ENCODE data around the gene TNS2.

Gene TNS2

GRCh38 chr12:53050426-53051057 is 677 bp downstream of the TNS2 start:
- DNase-seq (ENCODE audit: low spot score), result no peak
- H3K4me1 ChIP-seq (ENCODE audit: insufficient read depth, poor library complexity, severe bottlenecking), result peaks cover 57% of the 10 kb centered on the region
- peak overlapping the region; percentile 44 for H3K4me3 ChIP-seq (ENCODE audit: severe bottlenecking)
- no peaks in the 10 kb centered on the region for H3K27me3 ChIP-seq (ENCODE audit: insufficient read depth, poor library complexity, severe bottlenecking)
- no peak for TF ChIP-seq CTCF (IDR thresholded peaks at IDR 0.05; ENCODE audit: poor library complexity, severe bottlenecking)
- H3K27ac ChIP-seq (ENCODE audit: poor library complexity, severe bottlenecking), result peak overlapping the region; percentile 95
- H3K36me3 ChIP-seq (ENCODE audit: low read depth), result peaks cover 17% of the 10 kb centered on the region
- ATAC-seq (ENCODE audit: low read depth), result no peak
- no peaks in the 10 kb centered on the region for H3K9me3 ChIP-seq (ENCODE audit: severe bottlenecking)

GRCh38 chr12:53051058-53051880 is 1.4 kb downstream of the TNS2 start:
- H3K9me3 ChIP-seq (ENCODE audit: severe bottlenecking), result no peaks in the 10 kb centered on the region
- no peak for TF ChIP-seq CTCF (IDR thresholded peaks at IDR 0.05; ENCODE audit: poor library complexity, severe bottlenecking)
- ATAC-seq (ENCODE audit: low read depth) (no peak), DNase-seq (ENCODE audit: low spot score) (no peak)
- H3K27me3 ChIP-seq (ENCODE audit: insufficient read depth, poor library complexity, severe bottlenecking), result no peaks in the 10 kb centered on the region
- peaks cover 20% of the 10 kb centered on the region for H3K36me3 ChIP-seq (ENCODE audit: low read depth)
- peak overlapping the region; percentile 95 for H3K27ac ChIP-seq (ENCODE audit: poor library complexity, severe bottlenecking)
- H3K4me3 ChIP-seq (ENCODE audit: severe bottlenecking), result no peak overlapping the region
- peaks cover 50% of the 10 kb centered on the region for H3K4me1 ChIP-seq (ENCODE audit: insufficient read depth, poor library complexity, severe bottlenecking)

- Histone ChIP-seq H3K4me3 (ENCODE audit: severe bottlenecking) (no peak overlapping the region), H3K4me1 (ENCODE audit: insufficient read depth, poor library complexity, severe bottlenecking) (peaks cover 49% of the 10 kb centered on the region), H3K27me3 (ENCODE audit: insufficient read depth, poor library complexity, severe bottlenecking) (no peaks in the 10 kb centered on the region), H3K27ac (ENCODE audit: poor library complexity, severe bottlenecking) (peak overlapping the region; percentile 95), H3K36me3 (ENCODE audit: low read depth) (peaks cover 20% of the 10 kb centered on the region), H3K9me3 (ENCODE audit: severe bottlenecking) (no peaks in the 10 kb centered on the region)
- no peak for ATAC-seq (ENCODE audit: low read depth)
- no peak for TF ChIP-seq CTCF (IDR thresholded peaks at IDR 0.05; ENCODE audit: poor library complexity, severe bottlenecking)
- DNase-seq (ENCODE audit: low spot score), result no peak
These were observed 2.1 kb downstream of the TNS2 start for GRCh38 chr12:53051881-53052412.

- DNase-seq (ENCODE audit: low spot score), result peak; percentile 76
- TF ChIP-seq CTCF (IDR thresholded peaks at IDR 0.05; ENCODE audit: poor library complexity, severe bottlenecking), result no peak
- H3K4me1 ChIP-seq (ENCODE audit: insufficient read depth, poor library complexity, severe bottlenecking), result peaks cover 49% of the 10 kb centered on the region
- peak; percentile 6; the same call in 1 of the 3 replicates for ATAC-seq (ENCODE audit: low read depth)
- H3K27ac ChIP-seq (ENCODE audit: poor library complexity, severe bottlenecking), result peak overlapping the region; percentile 95
- H3K9me3 ChIP-seq (ENCODE audit: severe bottlenecking), result no peaks in the 10 kb centered on the region
- no peaks in the 10 kb centered on the region for H3K27me3 ChIP-seq (ENCODE audit: insufficient read depth, poor library complexity, severe bottlenecking)
- H3K4me3 ChIP-seq (ENCODE audit: severe bottlenecking), result no peak overlapping the region
- H3K36me3 ChIP-seq (ENCODE audit: low read depth), result peaks cover 20% of the 10 kb centered on the region
These were observed 2.8 kb downstream of the TNS2 start for GRCh38 chr12:53052419-53053217.
